AG09309 (cell line): ENCODE data around the gene SNAP25.

Experiments used
- DNase-seq: peaks from one replicate; pipeline ENCODE4 v3.0.0-alpha.2; 2010; ENCODE audit warnings: low read depth
- H3K4me3 ChIP-seq: 2 replicates; pipeline ENCODE4 v1.5.1; 2011; ENCODE audit warnings: mild to moderate bottlenecking, low read depth, low read length, moderate library complexity; ENCODE audit not compliant: control insufficient read depth
- CTCF ChIP-seq: IDR thresholded peaks from 2 replicates; pipeline ENCODE4 v1.5.1; 2011; ENCODE audit warnings: mild to moderate bottlenecking, low read depth, low read length, inconsistent platforms; ENCODE audit not compliant: insufficient read depth, control insufficient read depth; ENCODE audit errors: missing control alignments

Gene SNAP25

GRCh38 chr20:10216146-10216791 is 2.4 kb upstream of the SNAP25 start:
- no peak for TF ChIP-seq CTCF
- no peak for DNase-seq
- H3K4me3 ChIP-seq = no peak overlapping the region

GRCh38 chr20:10217721-10218410 is 764 bp upstream of the SNAP25 start:
- H3K4me3 ChIP-seq = peak overlapping the region; percentile 12
- DNase-seq = peak; percentile 18

GRCh38 chr20:10219452-10219791 is 792 bp downstream of the SNAP25 start:
- H3K4me3 ChIP-seq = no peak overlapping the region; the same call in 1 of the 2 replicates
- DNase-seq = no peak
- no peak for TF ChIP-seq CTCF

More at GRCh38 chr20:10217721-10218410, 764 bp upstream of the SNAP25 start:
- TF ChIP-seq CTCF = no peak

GRCh38 chr20:10219993-10220750 is 1.5 kb downstream of the SNAP25 start:
- TF ChIP-seq CTCF = no peak
- no peak overlapping the region for H3K4me3 ChIP-seq
- no peak for DNase-seq

GRCh38 chr20:10221021-10221420 is 2.4 kb downstream of the SNAP25 start:
- TF ChIP-seq CTCF = no peak
- no peak for DNase-seq
- H3K4me3 ChIP-seq = no peak overlapping the region

- no peak overlapping the region for H3K4me3 ChIP-seq
- peak; percentile 8 for TF ChIP-seq CTCF
- no peak for DNase-seq
These were observed 6.9 kb downstream of the SNAP25 start for GRCh38 chr20:10225439-10226060.
